IMR-90 (cell line): ENCODE results near the gene CDR2L. TPM values are rescaled to one million over a fixed set of nuclear protein-coding genes. Genes with fewer than 3 reads are reported as not detected.

Source experiments
- ATAC-seq: fragments of 200-7000 bp; cut with Tn5 transposase; 2 replicates; pipeline ENCODE4 v1.9.1; 2020; ENCODE audit warnings: low read depth, mild to moderate bottlenecking, moderate library complexity
- BruUV-seq: library from RNA; stranded (reverse); fragments of 400-500 nt; replicated peaks from 2 replicates; lab custom pipeline; 2021; lab: Mats Ljungman, UMichigan
- CTCF ChIA-PET: fragments of 300-600 bp; formaldehyde crosslinking; extraction: SDS; loops from one replicate; lab custom pipeline; 2021; ENCODE audit warnings: antibody characterized with exemption; lab: Yijun Ruan, JAX
- POLR2A ChIA-PET: fragments of 300-600 bp; sonication (Branson Sonifier 250); formaldehyde crosslinking; loops from one replicate; lab custom pipeline; 2022; ENCODE audit warnings: antibody characterized with exemption; ENCODE audit not compliant: unreplicated experiment; lab: Charles Lee
- DNase-seq: peaks from one replicate; pipeline ENCODE4 v3.0.0; 2013
- H2AFZ ChIP-seq: replicated peaks from 2 replicates; pipeline ENCODE3; 2013; ENCODE audit warnings: low read length, mild to moderate bottlenecking; ENCODE audit not compliant: poor library complexity
- H2AK5ac ChIP-seq: 2 replicates; pipeline ENCODE4 v1.6.1; 2013; ENCODE audit warnings: low read depth, low read length, inconsistent platforms
- H2AK9ac ChIP-seq: replicated peaks from 2 replicates; pipeline ENCODE3; 2013; ENCODE audit warnings: mild to moderate bottlenecking, low read depth, low read length, moderate library complexity; ENCODE audit not compliant: poor library complexity
- H2BK120ac ChIP-seq: 2 replicates; pipeline ENCODE4 v1.6.1; 2013; ENCODE audit warnings: low read depth, low read length, inconsistent platforms
- H2BK15ac ChIP-seq: 3 replicates; pipeline ENCODE4 v1.6.1; 2013; ENCODE audit warnings: low read depth, low read length, inconsistent platforms
- H2BK20ac ChIP-seq: 2 replicates; pipeline ENCODE4 v1.6.1; 2013; ENCODE audit warnings: low read depth, mild to moderate bottlenecking, inconsistent platforms, low read length, moderate library complexity
- H2BK5ac ChIP-seq: 2 replicates; pipeline ENCODE4 v1.6.1; 2013; ENCODE audit warnings: mild to moderate bottlenecking, low read depth, low read length, inconsistent platforms; ENCODE audit not compliant: poor library complexity, severe bottlenecking
- H3K14ac ChIP-seq: replicated peaks from 2 replicates; pipeline ENCODE4 v1.6.1; 2013; ENCODE audit warnings: low read depth, low read length, inconsistent platforms
- H3K18ac ChIP-seq: 2 replicates; pipeline ENCODE4 v1.6.1; 2013; ENCODE audit warnings: low read depth, low read length, control low read depth
- H3K23ac ChIP-seq: 2 replicates; pipeline ENCODE4 v1.6.1; 2013; ENCODE audit warnings: low read depth, low read length, inconsistent platforms
- H3K27ac ChIP-seq: 2 replicates; pipeline ENCODE4 v1.5.1; 2013; ENCODE audit warnings: mild to moderate bottlenecking, control low read depth, low read length; ENCODE audit not compliant: insufficient read depth
- H3K27me3 ChIP-seq: 2 replicates; pipeline ENCODE4 v1.6.1; 2013; ENCODE audit warnings: low read length; ENCODE audit not compliant: control insufficient read depth, insufficient read depth
- H3K36me3 ChIP-seq: 2 replicates; pipeline ENCODE4 v1.6.1; 2013; ENCODE audit warnings: low read length, mixed read lengths; ENCODE audit not compliant: control insufficient read depth, insufficient read depth
- H3K4ac ChIP-seq: 2 replicates; pipeline ENCODE4 v1.6.1; 2013; ENCODE audit warnings: low read depth, low read length, inconsistent platforms
- H3K4me1 ChIP-seq: 2 replicates; pipeline ENCODE4 v1.6.1; 2013; ENCODE audit warnings: low read length, mixed read lengths; ENCODE audit not compliant: control insufficient read depth, insufficient read depth
- H3K4me2 ChIP-seq: 2 replicates; pipeline ENCODE4 v1.6.1; 2013; ENCODE audit warnings: low read depth, mild to moderate bottlenecking, control low read depth, low read length, moderate library complexity
- H3K4me3 ChIP-seq: 2 replicates; pipeline ENCODE4 v1.5.1; 2013; ENCODE audit warnings: low read depth, mild to moderate bottlenecking, control low read depth, low read length, moderate library complexity; ENCODE audit not compliant: insufficient read depth
- H3K56ac ChIP-seq: 2 replicates; pipeline ENCODE4 v1.6.1; 2013; ENCODE audit warnings: low read length, inconsistent platforms; ENCODE audit not compliant: insufficient read depth; ENCODE audit errors: extremely low read depth
- H3K79me1 ChIP-seq, 2 experiments: 2 replicates each; pipeline ENCODE4 v1.6.1; 2013; ENCODE audit warnings: low read length in 2 of 2, inconsistent platforms in 1 of 2, low read depth in 1 of 2
- H3K9ac ChIP-seq: 2 replicates; pipeline ENCODE4 v1.6.1; 2013; ENCODE audit warnings: low read depth, low read length, control low read depth
- H3K9me1 ChIP-seq: 2 replicates; pipeline ENCODE4 v1.6.1; 2013; ENCODE audit warnings: low read length, inconsistent platforms; ENCODE audit not compliant: insufficient read depth
- H3K9me3 ChIP-seq: 2 replicates; pipeline ENCODE4 v1.6.1; 2013; ENCODE audit warnings: low read length; ENCODE audit not compliant: control insufficient read depth, insufficient read depth
- H4K20me1 ChIP-seq: 2 replicates; pipeline ENCODE4 v1.6.1; 2013; ENCODE audit warnings: low read length, inconsistent platforms; ENCODE audit not compliant: insufficient read depth
- H4K5ac ChIP-seq: 2 replicates; pipeline ENCODE4 v1.6.1; 2013; ENCODE audit warnings: mild to moderate bottlenecking, low read depth, low read length, control low read depth
- H4K8ac ChIP-seq, 2 experiments: 2 replicates each; pipeline ENCODE4 v1.6.1; 2013; ENCODE audit warnings: low read depth in 2 of 2, low read length in 2 of 2, control low read depth in 1 of 2, inconsistent platforms in 1 of 2
- H4K91ac ChIP-seq: 2 replicates; pipeline ENCODE4 v1.6.1; 2013; ENCODE audit warnings: low read depth, low read length, inconsistent platforms; ENCODE audit not compliant: insufficient read depth
- BHLHE40 ChIP-seq: fragments of 150-350 bp; IDR thresholded peaks from 2 replicates; pipeline ENCODE4 v1.6.1; 2016; ENCODE audit warnings: mild to moderate bottlenecking, low read depth, low read length
- CEBPB ChIP-seq: IDR thresholded peaks from 2 replicates; pipeline ENCODE4 v1.6.1; 2012; ENCODE audit warnings: low read depth, low read length, improper control_type of control experiment
- CHD1 ChIP-seq: IDR thresholded peaks from 2 replicates; pipeline ENCODE4 v1.6.1; 2012; ENCODE audit warnings: low read depth, low read length, improper control_type of control experiment
- FOS ChIP-seq: fragments of 150-350 bp; IDR thresholded peaks from 2 replicates; pipeline ENCODE4 v1.6.1; 2016; ENCODE audit warnings: low read depth, low read length
- MAFK ChIP-seq: IDR thresholded peaks from 2 replicates; pipeline ENCODE4 v1.6.1; 2012; ENCODE audit warnings: low read depth, low read length, improper control_type of control experiment
- MAZ ChIP-seq: IDR thresholded peaks from 2 replicates; pipeline ENCODE4 v1.6.1; 2012; ENCODE audit warnings: low read depth, mild to moderate bottlenecking, low read length, improper control_type of control experiment, moderate library complexity, borderline replicate concordance
- MXI1 ChIP-seq: IDR thresholded peaks from 2 replicates; pipeline ENCODE4 v1.6.1; 2012; ENCODE audit warnings: low read depth, mild to moderate bottlenecking, low read length, moderate library complexity, borderline replicate concordance
- RCOR1 ChIP-seq: IDR thresholded peaks from 2 replicates; pipeline ENCODE4 v1.6.1; 2012; ENCODE audit warnings: mild to moderate bottlenecking, low read length, improper control_type of control experiment; ENCODE audit not compliant: insufficient replicate concordance
- RFX5 ChIP-seq: IDR thresholded peaks from 2 replicates; pipeline ENCODE4 v1.8.0; 2012; ENCODE audit warnings: low read depth, mild to moderate bottlenecking, low read length, moderate library complexity
- SMC3 ChIP-seq: fragments of 150-350 bp; IDR thresholded peaks from 2 replicates; pipeline ENCODE4 v1.6.1; 2016; ENCODE audit warnings: low read depth, mild to moderate bottlenecking, antibody characterized with exemption, low read length, moderate library complexity
- WGBS, 2 experiments: methylation state at CpG; one replicate each; pipeline versions ENCODE4 v1.1.5 to v1.1.7; 2013; ENCODE audit warnings: missing lambda C conversion rate in 2 of 2; ENCODE audit not compliant: insufficient read length in 1 of 2; ENCODE audit errors: extremely low coverage in 2 of 2; 5-methylcytosine and 5-hydroxymethylcytosine counted together
- dilution Hi-C: fragments of 300-500 bp; cut with HindIII; formaldehyde crosslinking; loops from one replicate; pipeline ENCODE4 v1.14.3; 2018; ENCODE audit warnings: low sequenced_read_pairs; ENCODE audit not compliant: unreplicated experiment
- in situ Hi-C: fragments of 300-500 bp; cut with MboI; formaldehyde crosslinking; loops from 3 replicates; pipeline ENCODE4 v1.14.3; 2019; ENCODE audit warnings: low sequenced_read_pairs, inconsistent platforms, mixed read lengths
- intact Hi-C: fragments of 100-400 bp; cut with micrococcal nuclease; formaldehyde crosslinking; loops from 2 replicates; pipeline ENCODE4 v1.10.0; 2022
- polyA plus RNA-seq, 3 experiments: library from polyadenylated mRNA; depleted of rRNA; stranded (reverse); fragments of >200 nt; gene quantifications; 2 replicates each; pipeline ENCODE4 v1.2.3, GENCODE V29; 2012; ENCODE audit warnings: low replicate concordance in 1 of 3
- total RNA-seq: library from RNA; depleted of rRNA; stranded (reverse); fragments of >200 nt; gene quantifications from 2 replicates; pipeline ENCODE4 v1.2.3, GENCODE V29; 2012
- TF ChIP-seq, protein P1 (sequence below): fragments of 150-350 bp; IDR thresholded peaks from 2 replicates; pipeline ENCODE4 v1.6.1; 2016; ENCODE audit warnings: low read depth, mild to moderate bottlenecking, low read length, moderate library complexity, borderline replicate concordance
- TF ChIP-seq, protein P2 (sequence below): fragments of 150-350 bp; IDR thresholded peaks from 2 replicates; pipeline ENCODE4 v1.6.1; 2017; ENCODE audit warnings: mild to moderate bottlenecking, antibody characterized with exemption, low read length, low read depth

Gene CDR2L
- total and polyA plus RNA-seq, 2 of the 4 experiments (the other 2 are of a cell fraction): 5.7 to 18.9 TPM

DNA sequence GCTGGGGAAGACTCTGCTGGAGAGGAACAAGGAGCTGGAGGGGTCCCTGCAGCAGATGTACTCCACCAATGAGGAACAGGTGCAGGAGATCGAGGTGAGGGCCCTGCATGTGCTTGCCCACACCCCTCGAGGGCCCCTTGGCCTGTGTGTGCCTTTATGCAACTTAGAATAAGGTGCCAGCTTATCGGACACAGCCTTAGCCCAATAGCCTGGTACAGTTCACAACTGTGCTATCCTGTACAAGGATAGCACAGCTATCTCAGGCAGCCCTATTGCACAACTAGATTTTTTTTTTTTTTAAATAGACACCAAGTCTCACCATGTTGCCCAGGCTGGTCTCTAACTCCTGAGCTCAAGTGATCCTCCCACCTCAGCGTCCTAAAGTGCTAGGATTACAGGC, 12.1 kb downstream of the CDR2L start:
- Histone ChIP-seq H3K27ac (no peak overlapping the region), H3K4me3 (no peak overlapping the region), H4K91ac (no peak overlapping the region), H3K14ac (no peak overlapping the region), H4K8ac (no peak overlapping the region), H3K18ac (no peak overlapping the region), H3K23ac (no peak overlapping the region), H3K27me3 (no peaks in the 10 kb centered on the region), H4K20me1 (peaks cover 7% of the 10 kb centered on the region; the same call in 1 of the 2 replicates), H2AK5ac (no peak overlapping the region), H3K79me1 (peaks cover 9 to 40% of the 10 kb centered on the region in 2 experiments; a peak in 3 of 4 replicates), H3K9me3 (no peaks in the 10 kb centered on the region), H3K4me1 (no peaks in the 10 kb centered on the region), H2AK9ac (no peak overlapping the region), H3K56ac (no peak overlapping the region), H3K9me1 (no peaks in the 10 kb centered on the region), H2BK15ac (no peak overlapping the region), H2BK5ac (no peak overlapping the region), H4K5ac (no peak overlapping the region), H2BK20ac (no peak overlapping the region), H3K4me2 (no peak overlapping the region), H3K9ac (no peak overlapping the region), H2BK120ac (no peak overlapping the region), H3K36me3 (peaks cover 33% of the 10 kb centered on the region), H3K4ac (no peak overlapping the region), H2AFZ (no peak overlapping the region)
- BruUV-seq: no TSS peak
- ChIA-PET POLR2A (interaction anchor here (0.5 kb wide), 1 partner anchor 11 kb away, joined by 4 read pairs; no protein-coding TSS in a partner anchor), CTCF (no interaction called here)
- in situ Hi-C loops (no loop called here), intact Hi-C loops (no loop called here), dilution Hi-C loops (no loop called here)
- DNase-seq (no peak), ATAC-seq (no peak)
- TF ChIP-seq MAFK (no peak), RFX5 (no peak), BHLHE40 (no peak), CHD1 (no peak), FOS (no peak), MXI1 (no peak), SMC3 (no peak), RCOR1 (no peak), CEBPB (no peak), MAZ (no peak)
- TF ChIP-seq, protein P1, sequence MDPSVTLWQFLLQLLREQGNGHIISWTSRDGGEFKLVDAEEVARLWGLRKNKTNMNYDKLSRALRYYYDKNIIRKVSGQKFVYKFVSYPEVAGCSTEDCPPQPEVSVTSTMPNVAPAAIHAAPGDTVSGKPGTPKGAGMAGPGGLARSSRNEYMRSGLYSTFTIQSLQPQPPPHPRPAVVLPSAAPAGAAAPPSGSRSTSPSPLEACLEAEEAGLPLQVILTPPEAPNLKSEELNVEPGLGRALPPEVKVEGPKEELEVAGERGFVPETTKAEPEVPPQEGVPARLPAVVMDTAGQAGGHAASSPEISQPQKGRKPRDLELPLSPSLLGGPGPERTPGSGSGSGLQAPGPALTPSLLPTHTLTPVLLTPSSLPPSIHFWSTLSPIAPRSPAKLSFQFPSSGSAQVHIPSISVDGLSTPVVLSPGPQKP: no peak
- TF ChIP-seq, protein P2, sequence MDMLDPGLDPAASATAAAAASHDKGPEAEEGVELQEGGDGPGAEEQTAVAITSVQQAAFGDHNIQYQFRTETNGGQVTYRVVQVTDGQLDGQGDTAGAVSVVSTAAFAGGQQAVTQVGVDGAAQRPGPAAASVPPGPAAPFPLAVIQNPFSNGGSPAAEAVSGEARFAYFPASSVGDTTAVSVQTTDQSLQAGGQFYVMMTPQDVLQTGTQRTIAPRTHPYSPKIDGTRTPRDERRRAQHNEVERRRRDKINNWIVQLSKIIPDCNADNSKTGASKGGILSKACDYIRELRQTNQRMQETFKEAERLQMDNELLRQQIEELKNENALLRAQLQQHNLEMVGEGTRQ: no peak
- 100% methylated on average over 1 of the region's 4 CpGs; no CpG with 5 or more reads in 1 of the 2 experiments for WGBS, 2 experiments
